Sigmoid colon (tissue), 3 donors: ENCODE measurements around the gene DLG1.
"Not testable (repeated sequence)": the region's sequence is repeated elsewhere in the genome, so short reads cannot be mapped to it uniquely, and the experiment has no call there.

Source experiments
- POLR2A ChIP-seq, 2 donors: fragments of 450-650 bp; IDR thresholded peaks; one replicate each; pipeline ENCODE4 v1.6.1; 2016; ENCODE audit warnings: antibody characterized with exemption in 2 of 2, mild to moderate bottlenecking in 2 of 2, moderate library complexity in 2 of 2
- TF ChIP-seq, protein P1 (sequence below), 4 experiments: fragments of 450-650 bp in 3 of 4; fragments of 200-600 bp in 1 of 4; IDR thresholded peaks; one replicate each; pipeline ENCODE4 v1.5.1; 2016 to 2019; ENCODE audit warnings: antibody characterized with exemption in 4 of 4, mild to moderate bottlenecking in 3 of 4, moderate library complexity in 2 of 4

DNA sequence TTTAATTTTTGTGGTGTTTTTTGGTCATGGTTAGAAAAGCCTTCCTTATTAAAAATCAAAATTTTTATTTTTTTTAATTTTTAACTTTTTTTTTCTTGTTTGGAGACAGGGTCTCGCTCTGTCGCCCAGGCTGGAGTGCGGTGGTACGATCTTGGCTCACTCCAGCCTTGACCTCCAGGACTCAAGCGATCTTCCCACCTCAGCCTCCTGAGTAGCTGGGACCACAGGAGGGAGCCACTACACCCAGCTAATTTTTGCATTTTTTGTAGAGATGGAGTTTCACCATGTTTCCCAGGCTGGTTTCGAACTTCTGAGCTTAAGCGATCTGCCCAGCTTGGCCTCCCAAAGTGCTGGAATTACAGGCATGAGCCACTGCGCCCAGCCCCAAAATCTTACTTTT is 21.6 kb downstream of the DLG1 start:
- TF ChIP-seq, protein P1, sequence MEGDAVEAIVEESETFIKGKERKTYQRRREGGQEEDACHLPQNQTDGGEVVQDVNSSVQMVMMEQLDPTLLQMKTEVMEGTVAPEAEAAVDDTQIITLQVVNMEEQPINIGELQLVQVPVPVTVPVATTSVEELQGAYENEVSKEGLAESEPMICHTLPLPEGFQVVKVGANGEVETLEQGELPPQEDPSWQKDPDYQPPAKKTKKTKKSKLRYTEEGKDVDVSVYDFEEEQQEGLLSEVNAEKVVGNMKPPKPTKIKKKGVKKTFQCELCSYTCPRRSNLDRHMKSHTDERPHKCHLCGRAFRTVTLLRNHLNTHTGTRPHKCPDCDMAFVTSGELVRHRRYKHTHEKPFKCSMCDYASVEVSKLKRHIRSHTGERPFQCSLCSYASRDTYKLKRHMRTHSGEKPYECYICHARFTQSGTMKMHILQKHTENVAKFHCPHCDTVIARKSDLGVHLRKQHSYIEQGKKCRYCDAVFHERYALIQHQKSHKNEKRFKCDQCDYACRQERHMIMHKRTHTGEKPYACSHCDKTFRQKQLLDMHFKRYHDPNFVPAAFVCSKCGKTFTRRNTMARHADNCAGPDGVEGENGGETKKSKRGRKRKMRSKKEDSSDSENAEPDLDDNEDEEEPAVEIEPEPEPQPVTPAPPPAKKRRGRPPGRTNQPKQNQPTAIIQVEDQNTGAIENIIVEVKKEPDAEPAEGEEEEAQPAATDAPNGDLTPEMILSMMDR (IDR thresholded peaks at IDR 0.05) = not testable (repeated sequence)
- not testable (repeated sequence) for TF ChIP-seq POLR2A (IDR thresholded peaks at IDR 0.05)
